C1 segment of cervical spinal cord (tissue), 14 donors: ENCODE measurements around the gene GUCA1C.

Experiments used
- DNase-seq, 14 donors: peaks; one replicate each; lab custom pipeline; 2025; lab: John Stamatoyannopoulos, UW

The GUCA1C gene

DNA sequence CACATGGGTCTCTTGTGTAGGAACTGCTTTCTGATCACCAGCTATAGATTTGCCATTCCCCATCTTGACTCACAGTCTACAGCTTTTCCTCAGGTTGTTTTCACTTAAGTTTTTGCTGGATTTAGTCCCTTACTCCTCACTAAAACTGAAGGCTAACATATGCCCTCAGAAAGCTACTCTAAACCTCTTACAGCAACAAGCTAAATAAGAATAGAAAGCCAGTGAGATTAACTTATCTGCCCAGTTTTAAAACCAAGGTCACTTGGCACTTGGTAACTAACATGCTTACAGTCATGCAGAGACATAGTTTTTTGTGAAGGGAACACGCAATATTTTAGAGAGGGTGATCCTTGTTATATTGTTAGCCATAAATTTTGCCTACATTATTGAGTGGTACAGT is at the start of gene GUCA1C:
TSS of gene GUCA1C (minus strand) at position 180 of the 400 bp plus-strand sequence. CDS start at position 63, 117 bp downstream.
- DNase-seq, result no peak

DNA sequence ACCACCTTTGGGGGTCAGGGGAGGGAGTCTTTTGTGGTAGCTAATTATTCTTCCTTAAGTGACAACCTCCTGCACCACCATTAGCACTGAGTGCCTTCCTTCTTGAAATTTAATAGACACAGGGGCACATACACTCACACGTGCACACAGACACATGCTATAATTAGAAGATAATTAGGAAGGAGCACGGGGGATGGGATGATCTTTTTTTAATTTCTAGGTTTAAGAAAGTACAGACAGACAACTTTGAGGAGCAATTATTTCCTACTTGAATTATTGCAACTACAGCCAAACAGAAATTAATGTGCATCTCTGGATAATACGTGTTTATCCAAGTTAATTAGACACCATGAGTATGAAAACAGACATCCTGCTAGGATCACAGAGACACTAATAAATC is 44.8 kb upstream of the GUCA1C start:
- no peak for DNase-seq

- DNase-seq, result no peak
These were observed 32.2 kb upstream of the GUCA1C start for GRCh38 chr3:108985844-108986243.

DNA sequence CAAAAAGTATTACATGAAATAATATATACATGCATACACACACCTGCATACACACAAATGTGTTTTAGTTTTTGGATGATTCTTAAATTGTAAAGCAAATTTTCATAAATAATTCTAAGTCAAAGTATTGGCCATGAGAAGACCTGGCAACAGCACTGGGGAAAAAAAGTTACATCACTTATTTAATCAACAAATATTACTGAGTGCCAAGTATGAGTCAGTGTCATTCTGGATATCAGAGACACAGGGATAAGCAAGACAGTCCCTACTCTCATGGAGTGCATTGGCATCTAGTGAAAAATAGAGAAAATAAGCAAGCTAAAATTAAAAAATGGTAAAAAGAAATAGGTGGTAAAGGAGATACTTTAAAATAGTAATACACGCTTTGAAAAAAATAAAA is 29.4 kb upstream of the GUCA1C start:
- DNase-seq, result no peak

- no peak for DNase-seq
These were observed 22.4 kb upstream of the GUCA1C start for GRCh38 chr3:108976058-108976457.

DNA sequence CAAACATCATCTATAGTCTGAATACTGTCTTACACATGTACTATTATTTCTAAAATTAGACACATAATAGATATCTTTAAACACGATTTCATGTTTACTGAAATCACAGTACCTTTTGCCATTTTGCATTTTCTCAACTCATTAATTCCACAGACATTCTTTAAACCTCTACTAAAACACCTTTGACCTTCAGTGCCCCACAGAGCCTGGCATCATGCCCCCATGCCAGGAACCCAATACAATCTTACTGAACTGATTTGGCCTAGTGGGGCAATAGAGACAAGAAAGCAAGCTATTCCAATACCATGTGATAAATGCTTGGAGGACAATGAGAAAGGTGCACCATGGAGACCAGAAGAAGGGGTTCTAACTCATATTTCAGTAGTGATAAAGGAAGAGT is 19.3 kb upstream of the GUCA1C start:
- DNase-seq, result no peak

- DNase-seq, result no peak
These were observed 18.8 kb upstream of the GUCA1C start for GRCh38 chr3:108972482-108972881.

DNA sequence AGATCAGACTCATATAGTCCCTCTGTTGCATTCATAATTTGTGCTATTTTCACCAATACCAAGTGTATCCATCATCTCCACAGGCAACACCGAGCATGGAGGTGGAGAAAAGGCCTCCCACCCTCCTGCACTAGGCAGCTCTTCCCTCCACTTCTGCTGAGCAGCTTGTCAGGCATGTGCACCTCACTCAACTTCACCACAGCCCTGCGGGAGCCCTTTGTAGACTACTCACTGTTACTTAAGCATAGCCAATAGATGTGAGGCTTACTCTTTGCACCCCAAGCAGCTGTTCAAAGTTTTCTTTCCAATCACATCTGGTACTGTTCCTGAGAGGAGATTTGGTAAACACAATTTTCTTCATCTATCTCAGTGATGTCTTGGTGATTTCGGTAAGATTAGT is 16.9 kb upstream of the GUCA1C start:
- no peak for DNase-seq

- DNase-seq, result no peak
These were observed 13.1 kb upstream of the GUCA1C start for GRCh38 chr3:108966773-108967172.

DNA sequence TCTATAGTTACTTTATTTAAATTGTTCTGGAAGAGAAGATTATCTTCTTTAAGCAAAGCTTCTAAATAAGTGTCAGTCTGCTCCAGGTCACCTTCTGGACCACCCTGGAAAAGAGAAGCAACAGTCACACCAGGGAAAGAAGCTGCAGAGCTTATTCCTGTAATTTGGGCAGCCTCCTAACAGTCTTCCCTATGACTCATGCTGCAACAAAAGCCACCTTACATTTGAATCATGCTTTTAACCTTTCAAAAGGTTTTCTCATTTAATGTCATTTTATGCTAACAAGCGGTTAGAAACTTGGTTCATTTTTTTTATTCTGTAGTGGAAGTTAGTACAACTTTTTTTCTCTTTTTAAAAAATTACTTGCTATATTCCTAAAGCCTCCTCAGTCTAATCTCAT is 5.3 kb upstream of the GUCA1C start:
- no peak for DNase-seq

DNA sequence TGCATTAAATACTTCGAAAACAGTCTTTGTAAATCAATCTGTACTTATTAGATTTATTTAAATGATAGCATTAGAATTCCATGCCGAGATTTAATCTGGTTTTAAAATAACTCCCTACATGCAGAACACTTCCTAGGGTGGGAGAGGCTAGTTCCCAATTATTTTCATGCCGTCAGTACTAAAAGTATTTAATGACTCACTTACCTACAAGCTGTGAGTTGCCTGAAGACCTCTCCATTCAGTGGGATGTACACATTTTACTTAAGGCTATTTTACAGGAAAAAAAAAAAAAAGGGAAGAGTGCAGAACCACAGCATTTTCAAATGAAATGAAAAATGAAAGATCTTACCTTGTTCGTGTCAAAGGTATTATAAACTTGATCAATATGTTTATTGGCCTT is 469 bp downstream of the GUCA1C start:
- no peak for DNase-seq

DNA sequence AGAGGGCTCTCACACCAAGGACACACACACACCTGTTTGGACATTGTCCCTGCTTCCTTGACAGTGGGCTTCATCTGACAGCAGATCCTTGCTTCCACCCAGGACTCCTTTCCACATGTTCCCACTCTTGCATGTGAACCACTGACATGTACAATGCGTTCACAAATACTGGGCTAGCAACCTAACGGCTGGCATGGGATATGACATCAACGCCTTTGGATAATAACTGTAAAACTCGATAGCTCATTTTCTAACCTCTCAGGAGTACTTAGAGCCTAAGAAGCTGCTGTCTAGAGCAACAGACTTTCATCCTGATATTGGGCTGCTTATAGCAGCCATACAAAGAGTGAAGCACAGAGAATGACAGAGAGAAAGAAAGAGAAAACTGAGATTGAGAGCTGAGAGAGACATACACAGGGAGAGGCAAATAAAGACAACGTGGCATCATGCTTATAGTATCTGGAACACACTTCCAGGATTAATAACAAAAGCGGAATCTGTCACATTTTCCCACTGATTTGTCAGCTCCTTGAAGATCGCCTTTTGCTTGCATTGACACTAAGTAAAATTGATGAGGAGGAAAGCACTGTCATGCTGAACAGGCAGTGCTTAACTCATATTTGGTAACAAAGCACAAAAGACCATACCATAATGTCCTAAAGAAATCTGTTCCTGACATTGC is 1.7 kb downstream of the GUCA1C start:
- no peak for DNase-seq

- DNase-seq, result no peak
These were observed 5.8 kb downstream of the GUCA1C start for GRCh38 chr3:108947855-108948254.

DNA sequence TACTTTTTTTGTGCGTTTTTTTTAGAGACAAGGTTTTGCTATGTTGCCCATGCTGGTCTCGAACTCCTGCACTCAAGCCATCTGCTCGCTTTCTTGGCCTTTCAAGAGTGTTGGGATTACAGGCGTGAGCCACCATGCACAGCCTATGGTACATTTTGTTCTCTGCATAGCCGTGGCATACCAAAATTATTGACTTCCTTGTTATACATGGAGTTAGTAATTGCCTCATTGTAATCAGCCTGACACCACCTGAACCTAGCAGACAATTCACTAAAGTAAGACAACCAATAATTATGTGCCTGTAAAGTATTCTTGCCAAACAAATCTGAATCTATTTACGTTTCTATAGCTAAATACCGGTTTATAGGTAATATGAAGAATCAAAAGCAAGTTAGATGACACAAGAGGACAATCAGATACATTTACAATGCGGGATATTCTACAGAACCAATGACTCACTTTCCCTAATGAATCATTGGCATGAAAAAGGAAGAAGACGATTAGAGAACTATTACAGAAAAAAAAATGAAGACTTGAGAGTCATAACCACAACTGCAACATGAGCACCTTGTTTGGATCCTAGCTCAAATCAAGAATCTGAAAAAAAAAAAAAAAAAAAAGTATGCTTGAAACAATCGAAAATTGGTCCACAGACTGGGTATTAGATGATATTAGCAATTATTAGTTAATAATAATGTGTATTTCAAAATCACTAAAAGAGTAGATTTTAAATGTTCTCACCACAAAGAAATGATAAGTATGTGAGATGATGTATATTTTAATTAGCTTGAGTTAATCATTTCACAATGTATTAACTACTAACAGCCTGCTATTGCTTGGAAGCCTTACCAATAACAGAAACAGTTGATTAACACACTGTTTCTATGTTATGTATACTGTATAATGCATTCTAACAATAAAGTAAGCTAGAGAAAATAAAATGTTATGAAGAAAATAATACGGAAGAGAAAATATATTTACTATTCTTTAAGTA is 7.1 kb downstream of the GUCA1C start:
- no peak for DNase-seq

- no peak for DNase-seq
These were observed 13.0 kb downstream of the GUCA1C start for GRCh38 chr3:108940568-108941263.

GRCh38 chr3:108940166-108940565 is 13.5 kb downstream of the GUCA1C start:
- DNase-seq, result no peak

DNA sequence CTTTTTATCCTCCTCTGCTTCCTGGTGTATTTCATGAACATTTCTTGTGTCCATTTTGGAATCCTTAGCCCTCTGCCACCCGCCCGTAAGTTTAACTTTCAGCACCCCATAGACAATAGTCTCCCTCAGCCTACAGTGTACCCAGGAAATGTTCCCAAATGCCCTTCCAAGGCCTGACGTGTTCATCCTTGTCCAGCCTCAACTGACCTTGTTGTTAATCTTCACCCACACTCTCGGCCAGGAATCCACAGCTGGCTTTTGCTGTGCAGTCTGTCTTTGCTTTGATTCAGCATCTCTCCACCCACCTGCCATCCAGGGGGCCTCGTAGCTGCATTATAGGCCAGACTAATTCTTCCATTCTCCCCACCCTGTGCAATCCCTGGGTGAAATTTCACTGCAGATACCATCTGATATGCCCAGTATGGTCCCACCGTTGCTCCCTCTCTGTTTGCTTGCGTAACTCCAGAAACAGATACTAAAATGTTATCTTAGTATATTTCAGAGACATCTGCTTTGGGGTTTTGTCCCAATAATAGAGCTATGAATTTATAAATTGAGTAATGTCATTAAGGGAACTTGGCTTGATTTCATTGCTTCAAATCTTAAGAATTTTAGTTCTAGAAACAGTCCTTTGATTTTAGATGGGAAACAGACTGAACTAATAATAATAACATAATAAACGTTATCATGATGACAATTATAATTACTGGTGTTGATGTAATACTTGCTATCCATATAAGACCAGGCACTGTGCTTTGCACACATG is 16.6 kb downstream of the GUCA1C start:
- no peak for DNase-seq

DNA sequence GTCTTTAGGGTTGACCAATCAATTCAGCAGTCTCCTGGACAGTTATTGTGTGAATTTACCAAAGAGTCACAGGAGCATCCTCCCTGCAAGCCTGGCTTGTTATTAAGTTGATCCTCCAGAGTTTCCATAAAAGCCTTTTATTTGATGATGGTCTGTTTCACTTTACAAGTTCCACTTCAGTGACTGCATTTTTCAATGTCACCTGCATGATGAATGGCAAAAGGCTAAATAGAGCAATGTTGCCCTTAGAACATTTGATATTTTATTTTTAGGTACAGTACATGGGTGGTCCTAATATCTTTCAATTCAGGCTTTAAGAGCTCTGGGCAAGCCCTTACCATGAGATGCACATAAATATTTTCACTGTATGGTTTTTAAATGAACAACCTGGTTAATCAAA is 22.6 kb downstream of the GUCA1C start:
- no peak for DNase-seq

GRCh38 chr3:108918866-108919265 is 34.8 kb downstream of the GUCA1C start:
- no peak for DNase-seq

DNA sequence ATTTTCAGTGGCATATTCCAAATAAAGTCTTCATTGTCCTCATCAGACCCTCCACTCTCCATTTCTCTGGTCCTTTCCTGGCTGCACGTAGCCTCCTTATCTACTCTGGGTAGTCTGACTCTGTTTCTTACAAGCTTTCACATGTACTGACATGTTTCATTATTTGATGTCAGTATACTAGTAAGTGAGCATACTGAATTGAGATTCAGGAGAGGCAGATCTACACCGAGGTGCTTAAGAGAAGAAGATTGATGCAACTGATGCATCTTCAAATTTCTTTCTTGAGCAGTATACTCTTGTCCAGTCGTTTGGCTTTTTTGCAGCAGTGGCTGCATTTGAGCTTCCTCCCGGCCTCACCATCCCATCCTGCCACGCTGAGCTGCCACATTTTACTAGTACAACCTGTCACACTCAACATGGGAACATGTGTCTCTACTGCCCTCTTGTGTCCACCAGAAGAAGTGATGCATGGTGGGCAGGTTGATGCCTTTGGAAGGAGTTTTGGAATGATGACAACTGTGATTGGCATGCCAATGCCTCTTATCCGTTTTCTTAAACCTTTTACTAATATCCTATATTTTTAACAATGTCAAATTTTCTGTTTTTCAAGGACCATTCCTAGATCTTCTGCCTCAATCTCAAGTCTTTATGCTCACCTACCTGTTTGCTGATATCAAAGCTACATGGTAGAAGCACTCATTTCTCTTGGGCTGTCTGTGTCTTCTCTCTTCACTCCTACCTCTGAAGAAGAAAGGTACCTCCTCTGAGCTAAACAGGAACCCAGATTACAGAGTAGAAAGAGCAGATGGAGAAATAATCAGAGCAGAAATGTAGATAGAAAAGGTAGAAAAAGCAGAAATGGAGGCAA is 38.7 kb downstream of the GUCA1C start:
- DNase-seq, result peak in 7 of 14 donors; percentile 1 to 16 (median 12)
